HEK293T (cell line): ENCODE data around the gene SAMD11.

Experiments used
- CTCF ChIA-PET: fragments of 350-600 bp; formaldehyde crosslinking; extraction: SDS; loops from one replicate; lab custom pipeline; 2021; ENCODE audit warnings: antibody characterized with exemption, inconsistent platforms; lab: Yijun Ruan, JAX
- POLR2A ChIA-PET: fragments of 350-600 bp; formaldehyde crosslinking; extraction: SDS; loops from one replicate; lab custom pipeline; 2020; ENCODE audit warnings: antibody characterized with exemption, inconsistent platforms; lab: Yijun Ruan, JAX
- DNase-seq: peaks from one replicate; pipeline ENCODE4 v3.0.0; 2012; ENCODE audit warnings: mixed read lengths; ENCODE audit errors: extremely low spot score
- ARNT ChIP-seq: fragments of 450-650 bp; IDR thresholded peaks from 2 replicates; pipeline ENCODE4 v1.6.1; 2017; ENCODE audit warnings: mild to moderate bottlenecking
- BHLHE40 ChIP-seq: fragments of 450-650 bp; IDR thresholded peaks from 2 replicates; pipeline ENCODE4 v1.6.1; 2016; ENCODE audit warnings: mild to moderate bottlenecking, moderate library complexity, borderline replicate concordance
- CTBP1 ChIP-seq: fragments of 450-650 bp; IDR thresholded peaks from 2 replicates; pipeline ENCODE4 v1.6.1; 2016; ENCODE audit warnings: borderline replicate concordance
- ELF4 ChIP-seq: fragments of 450-650 bp; IDR thresholded peaks from 2 replicates; pipeline ENCODE4 v1.6.1; 2017; ENCODE audit warnings: antibody characterized with exemption
- FOXA1 ChIP-seq: fragments of 450-650 bp; IDR thresholded peaks from 2 replicates; pipeline ENCODE4 v1.6.1; 2016; ENCODE audit warnings: mild to moderate bottlenecking
- FOXK2 ChIP-seq: fragments of 450-650 bp; IDR thresholded peaks from 2 replicates; pipeline ENCODE4 v1.6.1; 2016; ENCODE audit warnings: mild to moderate bottlenecking
- FOXM1 ChIP-seq: fragments of 450-650 bp; IDR thresholded peaks from 2 replicates; pipeline ENCODE4 v1.6.1; 2017; ENCODE audit warnings: mild to moderate bottlenecking, borderline replicate concordance
- HDGF ChIP-seq: fragments of 450-650 bp; IDR thresholded peaks from 2 replicates; pipeline ENCODE4 v1.6.1; 2017; ENCODE audit warnings: antibody characterized with exemption, borderline replicate concordance
- L3MBTL2 ChIP-seq: fragments of 450-650 bp; conservative IDR thresholded peaks from 2 replicates; pipeline ENCODE4 v1.6.1; 2016; ENCODE audit warnings: mild to moderate bottlenecking
- LEF1 ChIP-seq: fragments of 450-650 bp; IDR thresholded peaks from 2 replicates; pipeline ENCODE4 v1.6.1; 2017; ENCODE audit warnings: mild to moderate bottlenecking, borderline replicate concordance
- NFRKB ChIP-seq: fragments of 450-650 bp; IDR thresholded peaks from 2 replicates; pipeline ENCODE4 v1.6.1; 2016; ENCODE audit warnings: mild to moderate bottlenecking, moderate library complexity
- SP1 ChIP-seq: fragments of 450-650 bp; IDR thresholded peaks from 2 replicates; pipeline ENCODE4 v1.6.1; 2017
- SUZ12 ChIP-seq: fragments of 450-650 bp; IDR thresholded peaks from 2 replicates; pipeline ENCODE4 v1.6.1; 2016; ENCODE audit warnings: mild to moderate bottlenecking
- TARDBP ChIP-seq: fragments of 450-650 bp; IDR thresholded peaks from 2 replicates; pipeline ENCODE4 v1.6.1; 2016
- ZNF384 ChIP-seq: fragments of 450-650 bp; IDR thresholded peaks from 2 replicates; pipeline ENCODE4 v1.6.1; 2016
- TF ChIP-seq, protein P1 (sequence below): fragments of 450-650 bp; IDR thresholded peaks from 2 replicates; pipeline ENCODE4 v1.6.1; 2016

SAMD11 gene

DNA sequence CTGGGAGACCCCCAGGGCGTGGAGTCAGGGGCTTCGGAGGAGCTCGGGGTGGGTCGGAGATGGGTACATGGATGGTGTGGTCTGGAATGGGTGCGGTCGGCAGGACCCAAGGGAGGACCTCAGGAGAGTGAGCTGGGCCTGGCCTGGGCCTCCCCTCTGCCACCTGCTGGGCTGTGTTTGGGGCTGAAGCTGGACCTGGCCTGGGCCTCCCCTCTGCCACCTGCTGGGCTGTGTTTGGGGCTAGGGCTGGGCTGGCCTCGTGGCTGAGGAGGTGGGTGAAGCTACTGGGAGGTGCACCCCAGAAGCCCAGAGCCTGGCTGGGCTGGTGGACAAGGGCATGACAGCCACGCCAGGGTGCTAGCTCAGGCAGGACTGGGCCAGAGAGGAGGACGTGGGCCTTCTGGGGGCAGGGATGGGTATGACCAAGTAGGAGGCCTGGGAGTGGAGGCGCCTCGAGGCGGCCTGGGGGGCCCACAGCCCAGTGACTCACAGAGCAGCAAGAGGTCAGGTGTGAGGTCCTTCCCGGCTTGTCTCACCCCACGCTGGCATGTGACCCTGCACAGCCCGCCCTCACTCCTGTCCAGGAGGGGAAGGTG, 14.5 kb downstream of the SAMD11 start:
- TF ChIP-seq HDGF (peak; percentile 18; the same call in 1 of the 2 replicates), FOXA1 (no peak)
- ChIA-PET CTCF (interaction anchor here (0.8 to 1.7 kb wide), 6 partner anchors 9 to 29 kb away, joined by 3 to 8 read pairs (median 4); no protein-coding TSS in a partner anchor), POLR2A (interaction anchor here (0.6 to 7.5 kb wide), 6 partner anchors 8 to 62 kb away, joined by 3 to 61 read pairs (median 5); partner anchors contain the start of gene HES4)
- no peak for DNase-seq

DNA sequence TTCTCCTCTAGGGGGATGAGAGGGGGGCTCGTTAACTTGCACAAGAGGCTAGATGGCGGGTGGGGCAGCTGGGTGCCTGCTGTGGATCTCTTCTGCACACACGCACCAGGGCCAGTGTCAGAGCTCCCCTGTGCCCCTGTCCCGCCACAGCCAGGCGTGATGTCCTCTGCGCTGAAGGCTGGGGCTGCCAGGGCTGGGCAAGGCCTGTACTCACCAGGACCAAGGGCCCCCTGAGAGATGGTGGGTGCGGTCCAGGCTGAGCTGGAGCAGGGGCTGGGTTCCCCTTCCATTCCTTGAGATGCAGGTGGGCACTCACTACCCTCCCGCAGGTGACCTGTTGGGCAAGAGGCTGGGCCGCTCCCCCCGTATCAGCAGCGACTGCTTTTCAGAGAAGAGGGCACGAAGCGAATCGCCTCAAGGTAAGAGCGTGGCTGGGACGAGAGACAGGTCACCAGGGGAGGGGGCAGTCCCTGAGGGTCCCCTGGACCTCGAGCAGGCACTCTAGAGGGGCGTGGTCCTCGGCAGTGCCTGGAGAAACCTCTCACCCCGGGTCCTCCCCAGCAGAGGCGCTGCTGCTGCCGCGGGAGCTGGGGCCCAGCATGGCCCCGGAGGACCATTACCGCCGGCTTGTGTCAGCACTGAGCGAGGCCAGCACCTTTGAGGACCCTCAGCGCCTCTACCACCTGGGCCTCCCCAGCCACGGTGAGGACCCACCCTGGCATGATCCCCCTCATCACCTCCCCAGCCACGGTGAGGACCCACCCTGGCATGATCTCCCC, 15.2 kb downstream of the SAMD11 start:
- POLR2A ChIA-PET, result interaction anchor here (0.9 to 7.5 kb wide), 9 partner anchors 8 to 61 kb away, joined by 3 to 61 read pairs (median 7); partner anchors contain the start of genes HES4, NOC2L and SAMD11
- peak; percentile 69 for TF ChIP-seq L3MBTL2
- TF ChIP-seq FOXK2, result no peak
- no peak for TF ChIP-seq ARNT
- CTCF ChIA-PET, result interaction anchor here (0.8 to 1.7 kb wide), 6 partner anchors 10 to 34 kb away, joined by 3 to 8 read pairs (median 4); no protein-coding TSS in a partner anchor
- peak; percentile 51 for DNase-seq

DNA sequence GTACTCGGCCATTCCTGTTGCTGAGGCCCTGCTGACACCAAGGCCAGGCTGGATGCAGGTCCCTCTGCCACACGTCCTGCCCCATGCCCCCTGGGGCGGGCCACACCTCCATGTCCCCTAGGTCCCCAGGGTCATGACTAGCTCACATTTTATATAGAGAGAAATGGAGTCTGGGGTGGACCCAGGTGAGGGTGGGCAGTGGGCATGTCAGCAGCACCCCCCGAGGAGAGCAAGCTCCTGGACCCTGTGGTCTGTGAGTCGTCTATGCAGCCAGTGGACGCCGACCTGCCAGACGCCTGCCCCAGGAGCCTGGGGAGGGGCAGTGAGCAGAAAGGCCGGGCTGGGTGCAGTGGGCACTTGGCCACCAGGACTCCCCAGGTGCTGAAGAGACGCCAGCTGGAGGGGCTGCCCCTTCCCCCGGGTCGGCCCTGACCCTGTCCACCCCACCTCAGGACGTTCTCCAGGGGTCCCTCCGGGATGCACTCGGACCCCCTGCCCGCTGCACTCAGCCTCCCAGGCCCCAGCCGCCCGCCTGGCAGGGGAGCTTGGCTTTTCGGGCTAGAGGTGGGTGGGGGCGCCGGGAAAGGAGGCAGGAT, 15.9 kb downstream of the SAMD11 start:
- POLR2A ChIA-PET, result interaction anchor here (0.7 to 7.5 kb wide), 8 partner anchors 9 to 60 kb away, joined by 3 to 61 read pairs (median 18); partner anchors contain the start of genes NOC2L and SAMD11
- no peak for TF ChIP-seq FOXM1
- peak; percentile 89; the same call in 1 of the 2 replicates for TF ChIP-seq HDGF
- CTCF ChIA-PET, result interaction anchor here (1.0 to 1.7 kb wide), 3 partner anchors 11 to 35 kb away, joined by 3 to 8 read pairs (median 5); partner anchors contain the start of gene SAMD11
- DNase-seq, result no peak

DNA sequence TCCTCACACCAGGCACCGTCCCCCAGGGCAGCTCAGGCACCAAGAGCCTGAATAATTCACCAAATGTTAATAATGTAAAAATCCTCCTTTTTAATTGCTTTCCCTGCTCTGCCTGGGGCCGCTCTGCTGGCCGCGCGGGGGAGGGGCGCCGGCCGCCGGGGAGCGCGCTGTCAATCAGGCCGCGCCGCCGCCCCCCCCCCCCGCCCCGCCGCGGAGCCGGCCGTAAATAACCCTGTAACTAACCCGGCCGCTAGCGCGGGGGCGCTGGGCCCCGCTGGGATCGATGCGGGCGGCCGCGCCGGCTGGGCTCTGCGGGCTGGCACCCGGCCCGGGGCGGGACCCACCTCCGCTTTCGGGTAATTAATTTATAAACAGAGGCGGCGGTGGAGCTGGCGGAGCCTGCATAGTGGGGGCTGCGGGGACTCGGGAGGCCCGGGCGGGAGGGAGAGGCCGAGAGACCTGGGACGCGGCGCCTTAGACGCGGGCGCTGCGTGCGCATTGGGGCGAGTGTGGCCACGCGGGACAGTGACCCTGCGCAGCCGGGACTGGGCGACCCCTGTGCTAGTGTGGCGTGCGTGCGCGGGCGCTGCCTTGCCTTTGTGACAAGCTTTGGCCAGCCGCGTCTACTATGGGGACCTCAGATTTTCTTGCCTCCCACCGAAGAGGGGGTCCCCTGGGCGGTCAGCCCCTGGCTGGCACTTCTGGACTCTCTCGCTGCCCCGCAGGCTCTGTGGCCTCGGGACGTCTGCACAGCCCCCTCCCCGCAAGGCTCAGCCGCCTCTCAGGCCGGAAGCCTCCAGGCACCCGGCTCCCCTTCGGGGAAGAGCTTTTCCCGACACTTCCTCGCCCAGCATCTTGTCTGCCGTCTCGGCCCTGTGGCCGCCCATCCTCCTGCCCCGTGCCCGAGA, 16.6 kb downstream of the SAMD11 start:
- CTCF ChIA-PET, result interaction anchor here (0.6 to 2.3 kb wide), 8 partner anchors 11 to 162 kb away, joined by 3 to 10 read pairs (median 6); partner anchors contain the start of gene SAMD11
- no peak for TF ChIP-seq FOXA1
- no peak for TF ChIP-seq BHLHE40
- no peak for TF ChIP-seq LEF1
- peak; percentile 9; the same call in 1 of the 2 replicates for TF ChIP-seq CTBP1
- TF ChIP-seq ELF4, result no peak
- TF ChIP-seq NFRKB, result no peak
- no peak for TF ChIP-seq FOXK2
- TF ChIP-seq, protein P1, sequence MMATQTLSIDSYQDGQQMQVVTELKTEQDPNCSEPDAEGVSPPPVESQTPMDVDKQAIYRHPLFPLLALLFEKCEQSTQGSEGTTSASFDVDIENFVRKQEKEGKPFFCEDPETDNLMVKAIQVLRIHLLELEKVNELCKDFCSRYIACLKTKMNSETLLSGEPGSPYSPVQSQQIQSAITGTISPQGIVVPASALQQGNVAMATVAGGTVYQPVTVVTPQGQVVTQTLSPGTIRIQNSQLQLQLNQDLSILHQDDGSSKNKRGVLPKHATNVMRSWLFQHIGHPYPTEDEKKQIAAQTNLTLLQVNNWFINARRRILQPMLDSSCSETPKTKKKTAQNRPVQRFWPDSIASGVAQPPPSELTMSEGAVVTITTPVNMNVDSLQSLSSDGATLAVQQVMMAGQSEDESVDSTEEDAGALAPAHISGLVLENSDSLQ, result peak; percentile 88
- no peak for TF ChIP-seq SP1
- no peak for TF ChIP-seq ZNF384
- peak; percentile 88 for TF ChIP-seq FOXM1
- TF ChIP-seq SUZ12, result no peak
- peak; percentile 71 for TF ChIP-seq TARDBP
- TF ChIP-seq ARNT, result peak; percentile 59; the same call in 1 of the 2 replicates
- TF ChIP-seq L3MBTL2, result no peak
- no peak for TF ChIP-seq HDGF
- peak; percentile 80 for DNase-seq
- POLR2A ChIA-PET, result interaction anchor here (0.6 to 7.5 kb wide), 12 partner anchors 10 to 675 kb away, joined by 3 to 61 read pairs (median 6); partner anchors contain the start of genes MIB2, NOC2L and SAMD11

DNA sequence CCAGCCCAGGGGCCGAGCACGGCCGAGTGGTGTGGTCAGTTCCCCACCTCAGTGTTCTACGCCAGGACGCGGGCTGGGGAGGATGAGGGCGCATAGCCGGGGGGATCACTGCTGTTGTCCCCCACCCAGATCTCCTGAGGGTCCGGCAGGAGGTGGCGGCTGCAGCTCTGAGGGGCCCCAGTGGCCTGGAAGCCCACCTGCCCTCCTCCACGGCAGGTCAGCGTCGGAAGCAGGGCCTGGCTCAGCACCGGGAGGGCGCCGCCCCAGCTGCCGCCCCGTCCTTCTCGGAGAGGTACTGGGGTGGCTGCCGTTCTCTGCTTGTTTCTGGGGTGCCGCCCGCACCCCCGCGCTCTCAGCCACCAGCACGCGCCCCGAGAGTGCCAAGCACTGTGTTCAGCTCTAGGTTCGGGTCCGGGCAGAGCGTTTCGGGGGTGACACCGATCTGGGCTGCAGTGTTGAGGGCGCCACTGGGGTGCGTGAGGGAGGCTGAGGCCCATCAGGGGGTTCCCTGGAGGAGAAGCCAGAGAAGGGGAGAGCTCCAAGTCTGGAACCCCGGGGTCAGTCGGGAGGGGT, 17.4 kb downstream of the SAMD11 start:
- TF ChIP-seq FOXM1 (no peak), L3MBTL2 (peak; percentile 35; the same call in 1 of the 2 replicates)
- ChIA-PET CTCF (interaction anchor here (0.6 to 2.3 kb wide), 6 partner anchors 10 to 163 kb away, joined by 3 to 10 read pairs (median 5); no protein-coding TSS in a partner anchor), POLR2A (interaction anchor here (0.8 to 7.5 kb wide), 10 partner anchors 10 to 61 kb away, joined by 3 to 61 read pairs (median 8); partner anchors contain the start of genes NOC2L and SAMD11)
- DNase-seq, result no peak
